ENCODE results near the gene JUND.

DNA sequence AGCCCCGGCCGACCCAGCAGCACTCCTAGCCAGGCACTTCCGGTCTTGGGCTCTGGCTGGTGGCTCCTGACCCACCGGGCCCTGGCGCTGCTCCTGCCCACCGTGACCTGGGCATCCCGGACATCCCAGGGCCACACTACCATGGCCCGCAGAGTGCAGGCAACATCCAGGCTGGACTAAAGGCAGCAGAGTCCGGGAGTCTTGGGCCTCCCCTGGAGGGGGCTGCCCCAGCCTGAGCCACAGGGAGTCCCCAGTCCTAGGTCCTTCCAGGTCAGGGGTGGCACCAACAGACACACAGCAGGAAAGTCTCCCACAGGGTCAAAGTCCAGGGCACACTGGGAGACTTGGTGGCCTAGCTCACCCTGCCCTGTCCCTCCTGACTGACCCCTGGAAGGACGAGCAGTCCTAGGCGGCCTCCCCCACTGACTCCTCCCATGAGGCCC lies 30.7 kb upstream of the JUND start:
- TF ChIP-seq, protein P1, sequence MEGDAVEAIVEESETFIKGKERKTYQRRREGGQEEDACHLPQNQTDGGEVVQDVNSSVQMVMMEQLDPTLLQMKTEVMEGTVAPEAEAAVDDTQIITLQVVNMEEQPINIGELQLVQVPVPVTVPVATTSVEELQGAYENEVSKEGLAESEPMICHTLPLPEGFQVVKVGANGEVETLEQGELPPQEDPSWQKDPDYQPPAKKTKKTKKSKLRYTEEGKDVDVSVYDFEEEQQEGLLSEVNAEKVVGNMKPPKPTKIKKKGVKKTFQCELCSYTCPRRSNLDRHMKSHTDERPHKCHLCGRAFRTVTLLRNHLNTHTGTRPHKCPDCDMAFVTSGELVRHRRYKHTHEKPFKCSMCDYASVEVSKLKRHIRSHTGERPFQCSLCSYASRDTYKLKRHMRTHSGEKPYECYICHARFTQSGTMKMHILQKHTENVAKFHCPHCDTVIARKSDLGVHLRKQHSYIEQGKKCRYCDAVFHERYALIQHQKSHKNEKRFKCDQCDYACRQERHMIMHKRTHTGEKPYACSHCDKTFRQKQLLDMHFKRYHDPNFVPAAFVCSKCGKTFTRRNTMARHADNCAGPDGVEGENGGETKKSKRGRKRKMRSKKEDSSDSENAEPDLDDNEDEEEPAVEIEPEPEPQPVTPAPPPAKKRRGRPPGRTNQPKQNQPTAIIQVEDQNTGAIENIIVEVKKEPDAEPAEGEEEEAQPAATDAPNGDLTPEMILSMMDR (conservative IDR thresholded peaks at IDR 0.05; ENCODE audit: low read depth, low read length) = no peak
- no peak for TF ChIP-seq EZH2 (IDR thresholded peaks at IDR 0.05; ENCODE audit: borderline replicate concordance, low read depth, low read length, poor library complexity, severe bottlenecking)

Data from A673 (cell line).